NCI-H1105 (cell line): ENCODE data around the gene ZFP3.
"Not testable (repeated sequence)": the region's sequence is repeated elsewhere in the genome, so short reads cannot be mapped to it uniquely, and the experiment has no call there.

Experiments used
- DNase-seq: peaks from one replicate; lab custom pipeline; 2025; lab: John Stamatoyannopoulos, UW

The ZFP3 gene

DNA sequence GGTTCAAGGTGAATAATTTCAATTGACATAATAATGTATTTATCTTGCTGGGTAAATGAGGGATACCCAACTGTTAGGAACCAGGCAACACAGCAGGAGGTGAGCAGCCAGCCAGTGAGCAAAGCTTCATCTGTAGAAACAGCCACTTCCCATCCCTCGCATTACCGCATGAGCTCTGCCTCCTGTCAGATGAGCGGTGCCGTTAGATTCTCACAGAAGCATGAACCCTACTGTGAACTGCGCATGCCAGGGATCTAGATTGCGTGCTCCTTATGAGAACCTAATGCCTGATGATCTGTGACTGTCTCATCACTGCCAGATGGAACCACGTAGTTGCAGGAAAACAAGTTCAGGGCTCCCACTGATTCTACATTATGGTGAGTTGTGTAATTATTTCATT is 46.6 kb downstream of the ZFP3 start:
- DNase-seq: not testable (repeated sequence)

DNA sequence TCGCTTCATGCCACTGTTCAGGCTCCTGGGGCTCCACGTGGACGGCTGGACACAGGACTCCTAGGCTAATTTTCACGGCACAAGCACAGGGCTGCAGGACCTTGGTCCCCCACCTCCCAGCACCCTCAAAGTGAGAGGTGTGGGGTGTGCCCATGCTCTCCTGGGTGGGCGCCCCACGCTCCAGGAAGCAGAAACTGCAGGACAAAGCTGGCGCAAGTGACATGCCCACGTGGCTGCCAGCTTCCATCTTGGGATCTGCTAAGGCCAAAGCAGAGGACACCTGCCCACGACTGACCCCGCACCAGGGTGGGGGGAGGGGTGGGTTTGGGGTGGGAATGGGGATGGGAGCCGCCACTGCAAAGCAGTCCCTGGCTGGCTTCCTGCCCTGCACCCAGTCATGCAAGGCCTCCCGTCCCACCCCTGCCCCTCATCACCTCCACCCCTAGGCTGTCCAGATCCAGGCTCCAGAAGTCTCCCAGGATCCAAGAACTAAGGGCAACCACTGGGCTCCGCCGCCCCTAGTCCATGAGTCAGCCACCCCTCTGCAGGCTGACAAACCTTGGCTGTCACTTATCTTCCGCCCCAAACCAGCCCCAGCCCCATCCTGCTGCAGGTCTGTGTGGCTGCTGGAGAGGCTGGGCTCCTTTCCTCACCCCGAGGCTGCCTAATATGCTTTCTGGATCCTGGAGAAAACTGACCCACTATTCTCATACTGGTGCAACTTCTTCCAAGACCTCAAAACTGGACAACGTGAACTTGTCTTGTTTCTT is 48.6 kb downstream of the ZFP3 start:
- DNase-seq: no peak

- DNase-seq: no peak
Observed at GRCh38 chr17:5127910-5128309, 49.6 kb downstream of the ZFP3 start.

DNA sequence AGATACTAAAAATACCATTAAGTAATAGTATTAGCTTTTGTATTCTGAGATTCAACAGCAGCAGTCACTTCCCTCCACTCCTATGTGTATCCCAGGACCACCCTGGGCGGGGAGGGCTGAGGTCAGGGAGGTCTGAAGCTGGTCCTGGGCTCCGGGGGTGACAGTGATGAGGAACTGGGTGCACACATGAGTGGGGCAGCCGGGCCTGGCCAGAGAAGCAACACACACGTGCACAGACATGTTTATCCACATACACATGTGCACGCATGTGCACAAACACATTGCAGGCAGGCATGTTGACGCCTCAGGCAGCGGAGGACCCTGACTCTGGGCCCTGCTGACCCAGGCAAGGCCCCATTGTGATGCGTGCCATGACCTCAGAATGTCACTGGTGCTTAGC is 50.1 kb downstream of the ZFP3 start:
- not testable (repeated sequence) for DNase-seq

GRCh38 chr17:5128905-5129535 is 50.8 kb downstream of the ZFP3 start:
- no peak for DNase-seq

DNA sequence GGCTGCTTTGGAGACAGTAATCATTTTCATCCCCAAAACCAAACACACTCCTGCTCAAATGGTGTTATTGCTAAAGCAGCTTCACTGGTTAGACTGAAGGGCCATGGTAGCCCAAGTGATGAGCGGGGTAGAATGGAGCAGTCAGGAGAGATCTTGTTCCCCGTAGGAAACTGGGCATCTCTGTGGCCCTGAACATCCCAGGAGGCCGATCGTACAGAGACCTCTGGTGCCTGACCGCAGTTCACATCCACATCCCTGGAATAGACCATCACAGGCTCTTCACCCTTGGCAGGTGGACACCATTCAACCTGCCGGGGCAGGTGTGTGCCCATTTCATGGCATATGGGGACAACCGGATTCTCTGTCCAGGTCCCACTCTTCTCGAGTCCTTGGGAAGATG is 51.5 kb downstream of the ZFP3 start:
- DNase-seq: not testable (repeated sequence)

- DNase-seq: not testable (repeated sequence)
Observed at GRCh38 chr17:5130261-5130660, 52.0 kb downstream of the ZFP3 start.

DNA sequence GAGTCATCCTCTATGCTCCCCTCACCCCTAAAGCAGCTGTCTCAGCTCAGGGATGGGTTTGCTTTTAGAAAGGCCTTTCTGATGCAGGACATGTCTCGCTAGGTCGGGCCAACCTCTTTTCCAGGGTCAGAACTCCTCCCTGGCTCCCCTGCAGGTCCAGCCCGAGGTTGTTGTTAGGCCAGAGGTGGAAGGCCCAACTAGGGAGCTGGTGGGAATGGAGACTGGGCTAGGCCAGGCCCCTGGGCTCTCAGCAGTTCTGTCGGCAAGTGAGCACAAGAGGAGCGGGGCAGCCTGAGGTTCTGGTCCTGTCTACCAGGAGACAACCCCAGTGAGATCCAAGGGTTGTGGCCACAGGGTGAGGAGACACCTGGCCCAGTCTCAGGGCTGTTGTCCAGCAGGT is 52.4 kb downstream of the ZFP3 start:
- DNase-seq: not testable (repeated sequence)

DNA sequence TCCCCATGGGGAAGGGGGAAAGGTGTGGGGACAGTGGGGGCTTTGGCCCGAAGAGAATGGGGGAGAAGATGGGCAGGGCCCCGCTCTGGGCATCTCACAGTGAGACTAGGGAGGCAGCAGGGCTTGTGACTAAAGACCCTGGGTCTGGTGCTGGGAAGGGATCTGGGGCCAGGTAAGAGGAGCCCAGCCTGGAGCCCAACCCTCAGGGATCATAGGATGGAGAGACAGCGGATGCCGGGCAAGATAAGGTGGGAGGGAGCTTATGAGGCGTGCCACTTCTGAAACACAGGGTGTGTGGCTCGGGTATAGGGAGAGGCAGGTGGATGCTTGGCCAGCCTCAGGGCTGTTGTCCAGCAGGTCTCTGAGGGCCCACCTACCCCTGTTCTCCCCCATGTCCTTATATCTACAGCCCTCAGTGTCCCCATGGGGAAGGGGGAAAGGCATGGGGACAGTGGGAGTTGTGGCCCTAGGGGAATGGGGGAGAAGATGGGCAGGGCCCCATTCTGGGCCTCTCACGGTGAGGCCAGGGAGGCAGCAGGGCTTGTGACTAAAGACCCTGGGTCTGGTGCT is 53.0 kb downstream of the ZFP3 start:
- no peak for DNase-seq

GRCh38 chr17:5131799-5132502 is 53.7 kb downstream of the ZFP3 start:
- not testable (repeated sequence) for DNase-seq

DNA sequence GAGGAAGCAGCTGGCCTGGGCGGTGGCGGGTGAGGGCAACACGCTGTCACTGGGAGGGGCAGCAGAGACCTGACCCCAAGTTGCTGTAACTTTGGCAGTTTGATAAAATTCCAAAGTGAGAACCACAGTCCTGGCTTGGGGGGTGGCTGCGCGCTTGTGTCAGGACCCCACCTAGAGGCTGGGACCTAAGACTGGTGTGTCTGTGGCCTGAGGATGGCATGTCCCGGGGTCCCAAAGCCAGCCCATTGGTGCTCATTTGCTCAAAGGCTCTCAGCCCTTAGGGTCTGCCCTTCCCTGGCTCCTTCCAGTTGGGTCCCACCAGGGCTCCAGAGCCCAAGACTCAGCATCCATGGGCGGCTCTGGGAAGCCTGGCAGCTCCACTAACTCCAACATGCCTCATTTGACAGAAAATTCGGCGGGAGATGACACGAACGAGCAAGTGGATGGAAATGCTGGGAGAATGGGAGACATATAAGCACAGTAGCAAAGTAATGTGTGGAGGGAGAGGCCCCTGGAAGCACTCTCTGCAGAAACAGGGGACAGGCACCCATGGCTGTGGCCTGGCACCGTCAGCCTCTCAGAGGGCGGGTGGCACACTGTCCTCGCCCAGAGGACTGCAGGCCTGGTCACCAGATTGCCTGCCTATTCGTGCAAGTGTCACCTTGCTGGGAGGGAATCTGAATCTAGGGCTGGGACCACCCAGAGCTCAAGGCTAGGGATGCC is 54.4 kb downstream of the ZFP3 start:
- not testable (repeated sequence) for DNase-seq

DNA sequence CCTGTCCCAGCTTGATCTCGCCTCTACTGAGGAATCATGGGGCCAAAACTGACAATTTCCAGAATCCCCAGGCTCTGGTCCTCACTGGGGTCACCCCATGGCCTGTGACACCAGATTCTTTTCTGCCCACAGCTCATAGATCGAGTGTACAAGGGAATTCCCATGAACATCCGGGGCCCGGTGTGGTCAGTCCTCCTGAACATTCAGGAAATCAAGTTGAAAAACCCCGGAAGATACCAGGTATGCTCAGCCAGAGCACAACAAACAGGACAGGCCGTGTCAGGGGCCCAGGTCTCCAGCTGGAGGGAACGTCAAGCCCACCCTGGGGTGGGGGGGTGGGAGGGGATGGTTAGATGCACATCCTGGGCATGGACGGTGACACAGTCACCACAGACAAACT is 55.0 kb downstream of the ZFP3 start:
- no peak for DNase-seq

GRCh38 chr17:5133961-5134360 is 55.7 kb downstream of the ZFP3 start:
- DNase-seq: not testable (repeated sequence)

- DNase-seq: not testable (repeated sequence)
Observed at GRCh38 chr17:5134571-5134970, 56.3 kb downstream of the ZFP3 start.

GRCh38 chr17:5135131-5135712 is 57.0 kb downstream of the ZFP3 start:
- DNase-seq: not testable (repeated sequence)

GRCh38 chr17:5135726-5136579 is 57.7 kb downstream of the ZFP3 start:
- no peak for DNase-seq

DNA sequence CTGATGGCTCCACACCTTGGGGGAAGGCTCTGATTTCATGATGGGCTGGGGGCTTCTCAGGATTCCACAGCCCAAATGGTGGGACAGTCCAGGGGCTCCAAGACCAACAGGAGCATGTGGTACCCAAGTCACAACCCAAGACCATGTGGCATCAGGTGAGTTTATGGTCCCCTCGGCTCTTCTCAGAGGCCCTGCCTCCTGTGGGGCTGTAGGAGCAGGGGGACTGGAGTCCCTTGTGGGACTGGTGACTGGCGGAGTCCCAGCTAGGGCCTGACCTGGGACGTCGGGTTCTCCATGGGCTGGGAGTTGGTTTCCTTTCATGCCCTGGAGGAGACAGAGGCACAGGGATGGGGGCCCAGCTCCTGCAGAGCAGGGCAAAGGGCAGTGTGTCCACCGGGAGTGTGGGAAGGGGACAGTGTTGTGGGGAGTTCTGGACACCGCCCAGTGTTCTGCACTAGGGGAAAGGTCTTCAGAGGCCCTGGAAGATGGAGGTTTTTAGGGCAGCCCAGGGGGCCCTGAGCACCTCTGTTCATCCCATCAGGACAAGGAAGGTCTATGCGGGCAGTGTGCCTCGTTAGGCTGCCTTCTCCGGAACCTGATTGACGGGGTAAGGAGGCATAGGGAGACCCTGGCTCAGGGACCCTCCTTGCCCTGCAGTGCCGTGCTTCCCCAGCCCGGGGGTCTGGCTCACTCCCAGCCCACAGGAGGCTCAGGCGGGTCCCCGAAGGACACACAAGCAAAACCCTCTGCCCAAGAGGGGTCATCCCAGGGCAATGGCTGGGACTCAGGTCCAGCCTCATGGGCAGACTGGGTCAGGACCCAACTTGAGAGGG is 58.5 kb downstream of the ZFP3 start:
- not testable (repeated sequence) for DNase-seq

DNA sequence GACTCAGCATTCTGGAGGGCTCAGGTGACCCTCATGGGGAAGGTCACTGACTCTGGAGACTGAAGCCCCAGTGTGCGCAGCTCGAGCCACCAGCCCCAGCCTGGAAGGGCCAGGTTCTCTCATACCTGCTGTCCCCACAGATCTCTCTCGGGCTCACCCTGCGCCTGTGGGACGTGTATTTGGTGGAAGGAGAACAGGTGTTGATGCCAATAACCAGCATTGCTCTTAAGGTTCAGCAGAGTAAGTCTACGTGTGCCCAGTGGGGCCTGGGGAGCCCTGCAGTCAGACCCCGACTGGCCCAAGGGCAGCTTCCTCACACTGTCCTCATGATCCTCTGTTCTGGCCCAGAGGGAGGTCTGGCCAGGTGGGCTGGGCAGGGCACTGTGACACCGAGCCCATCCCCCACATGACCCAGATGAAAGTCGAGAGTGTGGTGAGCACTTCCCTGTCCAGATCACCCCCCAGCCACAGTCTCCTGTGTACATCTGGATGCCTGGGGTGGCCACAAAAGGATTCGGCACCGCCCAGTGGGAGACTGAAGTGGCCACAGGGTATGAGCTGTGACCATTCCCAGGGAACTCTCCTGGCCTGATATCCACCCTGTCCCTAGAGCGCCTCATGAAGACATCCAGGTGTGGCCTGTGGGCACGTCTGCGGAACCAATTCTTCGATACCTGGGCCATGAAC is 59.4 kb downstream of the ZFP3 start:
- DNase-seq: not testable (repeated sequence)

GRCh38 chr17:5138198-5138544 is 59.9 kb downstream of the ZFP3 start:
- not testable (repeated sequence) for DNase-seq
